Neural crest cell (in vitro differentiated cells): ENCODE results near the gene NFS1. TPM values are rescaled to one million over a fixed set of nuclear protein-coding genes. Genes with fewer than 3 reads are reported as not detected.
"Not testable (repeated sequence)": the region's sequence is repeated elsewhere in the genome, so short reads cannot be mapped to it uniquely, and the experiment has no call there.

Source experiments
- DNase-seq: peaks from one replicate; pipeline ENCODE4 v3.0.0; 2021; ENCODE audit warnings: low read depth, mixed read lengths, low spot score
- H3K27ac Mint-ChIP-seq: one replicate; pipeline ENCODE4 v1.8.0; 2021; ENCODE audit warnings: mild to moderate bottlenecking, mixed read lengths; ENCODE audit not compliant: unreplicated experiment
- H3K27me3 Mint-ChIP-seq: 2 replicates; pipeline ENCODE4 v1.8.0; 2021; ENCODE audit warnings: low read depth, mild to moderate bottlenecking, mixed read lengths
- H3K36me3 Mint-ChIP-seq: 2 replicates; pipeline ENCODE4 v1.8.0; 2021; ENCODE audit warnings: low read depth, mild to moderate bottlenecking, mixed read lengths
- H3K4me1 Mint-ChIP-seq: 2 replicates; pipeline ENCODE4 v1.8.0; 2021; ENCODE audit warnings: mixed read lengths
- H3K4me3 Mint-ChIP-seq: one replicate; pipeline ENCODE4 v1.8.0; 2021; ENCODE audit warnings: mild to moderate bottlenecking, mixed read lengths
- H3K9me3 Mint-ChIP-seq: 2 replicates; pipeline ENCODE4 v1.8.0; 2021; ENCODE audit warnings: mixed read lengths
- CTCF ChIP-seq: fragments of 200-600 bp; sonication (generic); conservative IDR thresholded peaks from 2 replicates; pipeline ENCODE4 v1.5.0; 2021; ENCODE audit warnings: antibody characterized with exemption, mild to moderate bottlenecking
- total RNA-seq: library from RNA; stranded (reverse); gene quantifications from 2 replicates; pipeline ENCODE4 v1.2.1, GENCODE V29; 2021

NFS1 gene
- total RNA-seq, 1 donor from 2014 or later = 21.3 TPM

- Mint-ChIP-seq H3K4me3 (no peak overlapping the region), H3K27ac (no peak overlapping the region), H3K36me3 (peaks cover 29% of the 10 kb centered on the region), H3K4me1 (no peaks in the 10 kb centered on the region), H3K27me3 (no peaks in the 10 kb centered on the region), H3K9me3 (no peaks in the 10 kb centered on the region)
- DNase-seq = no peak
- no peak for TF ChIP-seq CTCF
Measured at GRCh38 chr20:35724321-35725230, 25.4 kb upstream of the NFS1 start.

- H3K4me3 Mint-ChIP-seq, H3K27me3 Mint-ChIP-seq, H3K4me1 Mint-ChIP-seq, DNase-seq, H3K9me3 Mint-ChIP-seq, H3K27ac Mint-ChIP-seq: not testable (repeated sequence)
- H3K36me3 Mint-ChIP-seq = peaks cover 28% of the 10 kb centered on the region
Measured at GRCh38 chr20:35723652-35724320, 24.6 kb upstream of the NFS1 start.

GRCh38 chr20:35723275-35723639 lies 24.1 kb upstream of the NFS1 start:
- H3K9me3 Mint-ChIP-seq, H3K27ac Mint-ChIP-seq, H3K4me3 Mint-ChIP-seq, DNase-seq, H3K4me1 Mint-ChIP-seq, H3K27me3 Mint-ChIP-seq: not testable (repeated sequence)
- H3K36me3 Mint-ChIP-seq = peaks cover 28% of the 10 kb centered on the region

- no peaks in the 10 kb centered on the region for H3K4me1 Mint-ChIP-seq
- no peaks in the 10 kb centered on the region for H3K27me3 Mint-ChIP-seq
- no peak overlapping the region for H3K4me3 Mint-ChIP-seq
- no peak for TF ChIP-seq CTCF
- H3K36me3 Mint-ChIP-seq = peaks cover 28% of the 10 kb centered on the region
- H3K9me3 Mint-ChIP-seq = no peaks in the 10 kb centered on the region
- H3K27ac Mint-ChIP-seq = no peak overlapping the region
- no peak for DNase-seq
Measured at GRCh38 chr20:35721621-35722020, 22.5 kb upstream of the NFS1 start.

- Mint-ChIP-seq H3K36me3 (peaks cover 26% of the 10 kb centered on the region), H3K27me3 (no peaks in the 10 kb centered on the region), H3K4me3 (no peak overlapping the region), H3K4me1 (no peaks in the 10 kb centered on the region), H3K27ac (no peak overlapping the region), H3K9me3 (no peaks in the 10 kb centered on the region)
- DNase-seq = no peak
- no peak for TF ChIP-seq CTCF
Measured at GRCh38 chr20:35721219-35721618, 22.1 kb upstream of the NFS1 start.

GRCh38 chr20:35720165-35721123 lies 21.3 kb upstream of the NFS1 start:
- Mint-ChIP-seq H3K4me3 (peak overlapping the region; percentile 19), H3K36me3 (peaks cover 30% of the 10 kb centered on the region), H3K4me1 (no peaks in the 10 kb centered on the region), H3K9me3 (no peaks in the 10 kb centered on the region), H3K27ac (no peak overlapping the region), H3K27me3 (no peaks in the 10 kb centered on the region)
- no peak for TF ChIP-seq CTCF
- no peak for DNase-seq
